Cerebellar cortex (tissue), 1 donor: ENCODE measurements around the gene TXNRD1.

Experiments
- DNase-seq: peaks from one replicate; pipeline ENCODE4 v3.0.0-alpha.2; 2015; ENCODE audit warnings: low spot score

TXNRD1 gene

GRCh38 chr12:104350211-104351056, 134.9 kb downstream of the TXNRD1 start:
- no peak for DNase-seq

DNA sequence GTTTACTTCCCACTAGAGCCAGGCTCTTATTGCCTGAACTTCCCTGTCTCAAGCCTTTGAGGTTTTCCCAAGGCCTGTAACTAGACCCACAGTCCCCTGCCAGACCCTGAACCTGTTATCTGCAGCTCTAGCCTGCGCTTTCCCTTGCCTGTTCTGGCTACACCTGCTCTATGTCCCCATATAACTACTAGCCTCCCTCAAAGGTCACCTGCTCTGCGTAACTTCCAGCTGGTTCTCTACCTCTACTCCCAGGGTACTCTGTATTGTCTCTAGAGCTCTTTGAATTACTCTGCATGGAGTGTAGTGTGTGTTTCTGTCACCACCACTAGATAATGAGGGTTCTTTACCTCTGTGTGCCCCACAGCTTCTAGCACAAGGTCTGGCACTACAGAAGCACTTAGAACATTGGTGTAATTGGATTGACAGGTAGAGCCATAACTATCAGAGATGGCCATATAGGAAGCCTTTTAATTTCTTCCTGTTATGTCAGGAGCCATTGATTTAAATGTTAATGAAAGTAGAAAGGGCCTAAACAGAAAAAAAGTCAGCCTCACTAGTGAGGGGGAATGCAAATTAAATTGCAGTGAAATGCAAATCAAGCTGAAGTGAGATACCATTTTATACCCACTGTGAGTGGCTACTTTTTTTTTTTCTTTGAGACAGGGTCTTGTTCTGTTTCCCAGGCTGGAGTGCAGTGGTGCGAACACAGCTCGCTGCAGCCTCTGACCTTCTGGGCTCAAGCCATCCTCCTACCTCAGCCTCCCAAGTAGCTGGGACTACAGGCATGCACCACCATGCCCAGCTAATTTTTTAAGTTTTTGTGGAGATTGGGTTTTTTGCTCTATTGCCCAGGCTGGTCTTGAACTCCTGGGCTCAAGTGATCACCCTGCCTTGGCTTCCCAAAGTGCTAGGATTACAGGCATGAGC, 135.7 kb downstream of the TXNRD1 start:
- DNase-seq, result no peak

- DNase-seq, result no peak
Observed at GRCh38 chr12:104352106-104352713, 136.6 kb downstream of the TXNRD1 start.

- DNase-seq, result no peak
Observed at GRCh38 chr12:104353012-104353981, 137.7 kb downstream of the TXNRD1 start.

- peak; percentile 34 for DNase-seq
Observed at GRCh38 chr12:104354167-104354867, 138.7 kb downstream of the TXNRD1 start.

- peak; percentile 25 for DNase-seq
Observed at GRCh38 chr12:104354868-104355570, 139.4 kb downstream of the TXNRD1 start.

GRCh38 chr12:104355630-104356029, 140.1 kb downstream of the TXNRD1 start:
- peak; percentile 37 for DNase-seq

DNA sequence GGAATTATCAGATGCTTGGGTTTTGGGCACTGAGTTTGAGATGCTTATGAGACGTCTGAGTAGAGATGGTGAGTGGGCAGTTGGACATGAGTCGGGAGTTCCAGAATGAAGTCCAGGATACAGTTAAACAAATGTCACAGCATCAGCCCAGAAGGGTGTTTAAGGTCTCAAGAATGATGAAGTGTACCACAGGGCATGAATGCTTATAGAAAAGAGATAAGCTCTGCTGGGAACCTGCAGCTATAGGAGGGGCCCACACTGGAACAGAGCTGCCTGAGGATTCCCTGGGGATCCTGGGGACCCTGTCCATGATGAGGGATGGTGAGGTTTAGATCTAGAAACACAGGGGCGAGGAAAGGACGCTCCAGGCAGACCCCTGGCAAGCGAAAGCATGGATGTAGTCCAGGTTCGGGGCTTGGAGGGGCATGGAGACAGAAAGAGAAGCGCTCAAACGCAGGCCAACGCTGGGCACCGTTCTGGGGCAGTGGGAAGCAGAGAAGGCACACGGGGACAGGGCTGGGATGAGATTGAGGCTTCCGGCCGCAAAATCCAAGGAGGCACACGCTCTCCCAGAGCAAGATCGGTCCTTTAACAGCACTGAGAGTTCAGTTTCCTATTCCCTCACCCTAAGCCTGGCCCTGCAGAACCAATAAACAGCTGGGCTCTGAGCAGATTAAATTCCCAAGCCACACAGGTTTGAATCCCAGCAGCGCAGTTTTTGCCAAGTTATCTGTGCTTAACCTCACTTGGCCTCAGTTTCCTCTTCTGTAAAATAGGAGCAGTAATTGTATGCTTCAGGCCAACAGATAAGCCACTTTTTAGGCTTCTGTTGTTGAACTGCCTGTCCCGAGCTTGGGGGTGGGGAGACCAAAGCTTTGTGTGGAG, 140.9 kb downstream of the TXNRD1 start:
- peak; percentile 45 for DNase-seq

DNA sequence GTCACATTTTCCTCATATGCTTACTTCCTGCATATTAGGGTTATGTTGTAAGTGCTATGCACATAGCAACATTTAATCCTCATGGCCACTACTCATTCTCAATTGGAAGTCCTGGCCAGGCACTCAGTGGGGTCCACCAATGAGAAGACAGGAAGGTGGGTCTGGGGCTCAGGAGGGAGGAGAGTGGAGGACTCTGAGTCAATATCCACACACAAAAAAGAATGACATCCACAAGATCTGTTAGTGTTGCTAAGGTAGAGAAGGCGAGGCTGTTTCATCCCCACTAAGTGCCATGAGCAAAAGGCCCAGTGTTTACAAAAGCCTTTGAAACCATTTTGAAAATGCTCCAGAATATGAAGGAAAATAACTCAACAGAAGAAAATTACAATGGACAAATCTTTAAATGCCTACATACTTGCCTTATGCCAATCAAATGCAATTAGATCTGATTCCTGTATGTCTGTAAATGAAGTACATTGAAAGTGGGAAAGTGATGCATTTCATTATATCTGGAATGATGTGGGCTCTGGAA, 141.9 kb downstream of the TXNRD1 start:
- DNase-seq, result peak; percentile 68

- DNase-seq, result peak; percentile 56
Observed at GRCh38 chr12:104358353-104359003, 142.9 kb downstream of the TXNRD1 start.

GRCh38 chr12:104359216-104359615, 143.6 kb downstream of the TXNRD1 start:
- no peak for DNase-seq

GRCh38 chr12:104360157-104360556, 144.6 kb downstream of the TXNRD1 start:
- no peak for DNase-seq

DNA sequence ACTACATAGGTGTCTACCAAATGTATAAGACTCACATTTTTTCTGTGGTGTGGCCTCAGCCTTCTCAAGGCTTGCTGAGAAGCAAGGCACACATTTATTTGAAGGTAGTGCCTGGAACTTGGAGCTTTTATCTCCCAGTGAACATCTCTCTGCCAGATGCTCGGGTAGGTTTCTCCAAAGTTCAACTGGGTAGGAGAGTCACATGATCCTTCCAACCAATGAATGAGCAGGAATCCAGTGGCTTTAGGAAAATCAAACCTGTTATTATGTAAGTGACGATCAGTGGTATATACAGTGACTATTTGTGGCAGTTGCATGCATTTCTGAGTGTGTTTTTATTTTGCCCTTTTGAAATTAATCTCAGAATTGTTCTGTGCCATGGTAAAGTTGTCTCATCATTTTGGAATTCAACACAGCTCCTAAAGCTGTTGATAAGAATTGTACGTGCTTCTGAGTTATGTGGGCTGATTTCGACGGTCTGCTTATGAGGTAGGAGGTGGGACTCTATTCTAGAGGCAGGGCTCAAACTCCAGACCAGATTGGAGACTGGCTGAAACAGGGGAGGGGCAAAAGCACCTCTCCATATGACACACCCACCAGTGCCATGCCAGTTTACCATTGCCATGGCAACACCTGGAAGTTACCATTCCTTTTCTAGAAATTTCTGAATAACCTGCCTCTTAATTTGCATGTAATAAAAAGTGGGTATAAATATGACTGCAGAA, 145.6 kb downstream of the TXNRD1 start:
- DNase-seq, result no peak

GRCh38 chr12:104365921-104366410, 150.4 kb downstream of the TXNRD1 start:
- no peak for DNase-seq

DNA sequence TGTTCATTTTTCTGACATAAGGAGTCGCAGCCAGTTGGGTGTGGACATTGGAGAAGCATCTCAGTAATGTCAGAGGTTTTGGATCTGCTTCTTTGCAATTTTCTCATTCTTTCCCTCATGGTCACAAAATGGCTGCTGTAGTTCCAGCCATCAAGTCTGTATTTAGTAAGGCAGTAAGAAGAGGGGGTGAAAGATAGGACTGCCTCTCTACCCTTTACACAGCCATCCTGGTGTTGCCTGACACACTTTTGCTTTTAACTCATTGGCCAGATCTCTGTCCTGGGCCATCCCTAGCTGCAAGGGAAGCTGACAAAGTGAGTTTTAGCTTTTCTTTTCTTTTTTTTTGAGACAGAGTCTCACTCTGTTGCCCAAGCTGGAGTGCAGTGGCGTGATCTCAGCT, 154.1 kb downstream of the TXNRD1 start:
- DNase-seq, result no peak

- DNase-seq, result no peak
Observed at GRCh38 chr12:104371043-104371870, 155.7 kb downstream of the TXNRD1 start.
